HG03460 (cell line): ENCODE measurements around the gene CLMN.
"Not testable (repeated sequence)": the region's sequence is repeated elsewhere in the genome, so short reads cannot be mapped to it uniquely, and the experiment has no call there.

Experiments used
- ATAC-seq: cut with Tn5 transposase; IDR thresholded peaks from one replicate; pipeline ENCODE4 v1.9.1; 2021; ENCODE audit not compliant: unreplicated experiment

CLMN gene

GRCh38 chr14:95222870-95223398 lies 96.8 kb downstream of the CLMN start:
- ATAC-seq, result no peak

GRCh38 chr14:95222151-95222631 lies 97.5 kb downstream of the CLMN start:
- no peak for ATAC-seq

DNA sequence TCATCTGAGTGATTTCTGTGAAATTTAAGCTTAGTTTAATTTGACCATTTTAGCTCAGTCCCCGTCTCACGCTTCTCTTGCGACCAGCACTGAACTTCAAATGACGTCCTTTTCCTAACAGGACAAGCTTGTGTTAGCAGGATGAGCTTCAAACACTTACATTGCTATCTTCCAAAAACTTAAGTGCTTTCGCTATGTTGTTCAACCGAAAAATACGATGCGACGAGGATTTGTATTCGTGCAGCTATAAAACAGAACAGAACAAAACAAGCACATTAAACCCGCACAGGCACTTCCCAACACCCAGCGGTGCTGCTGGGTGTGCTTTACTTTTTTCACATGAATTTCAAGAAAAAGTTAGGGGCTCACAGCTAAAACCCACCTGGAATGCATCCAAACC lies 98.2 kb downstream of the CLMN start:
- ATAC-seq, result no peak

GRCh38 chr14:95220663-95221231 lies 99.0 kb downstream of the CLMN start:
- no peak for ATAC-seq

DNA sequence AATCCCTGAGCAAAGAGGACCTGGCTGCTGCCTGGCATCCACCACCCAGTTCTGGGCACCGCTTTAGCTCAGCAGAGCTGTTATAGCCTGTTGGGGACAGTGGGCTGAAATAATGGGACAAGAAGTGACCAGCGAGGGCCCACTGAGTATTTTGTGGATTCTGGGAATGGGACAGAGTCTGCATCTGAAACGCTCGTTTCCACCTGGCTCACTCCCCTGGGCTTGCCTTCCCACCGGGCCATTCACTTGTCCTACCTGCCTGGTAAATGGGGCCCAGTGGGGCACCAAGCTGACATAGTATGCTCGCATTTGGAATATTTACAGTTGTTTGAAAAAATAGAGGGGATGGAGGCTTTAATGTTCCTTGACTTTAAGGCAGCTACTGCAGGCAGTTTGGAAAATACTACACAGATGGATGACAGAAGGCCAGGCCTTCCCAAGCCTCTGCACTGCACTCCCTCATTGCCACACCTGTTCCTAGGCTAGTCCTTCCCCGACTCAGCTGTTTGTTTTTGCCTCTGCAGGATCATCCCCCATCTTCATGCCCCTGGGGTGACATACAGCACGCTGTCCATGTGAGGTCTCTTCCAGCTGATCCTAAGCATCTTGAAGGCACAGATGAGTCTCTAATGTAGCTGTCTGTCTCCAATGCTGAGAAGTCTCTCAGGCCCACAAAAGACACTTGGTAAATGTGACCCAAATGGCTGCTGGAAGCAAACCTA lies 101.1 kb downstream of the CLMN start:
- ATAC-seq, result no peak

DNA sequence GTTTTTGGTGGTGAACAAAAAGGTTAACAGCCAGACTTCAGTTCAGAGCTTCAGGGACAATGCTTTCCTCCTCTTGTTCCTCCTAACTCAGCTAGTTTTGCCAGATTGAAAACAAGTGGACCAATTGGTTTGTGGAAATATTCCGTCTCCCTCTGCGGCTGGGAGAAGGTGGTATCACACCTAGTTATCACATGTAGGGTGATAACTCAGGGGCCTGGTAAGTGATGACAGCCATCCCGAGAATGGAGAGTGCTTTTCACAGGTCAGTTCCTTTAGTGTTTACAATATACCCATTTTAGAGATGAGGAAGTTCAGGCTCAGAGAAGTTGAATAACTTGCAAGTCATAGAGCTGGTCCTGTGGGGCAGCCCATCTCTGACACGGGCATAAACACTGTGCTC lies 101.7 kb downstream of the CLMN start:
- ATAC-seq, result no peak

GRCh38 chr14:95217391-95217900 lies 102.3 kb downstream of the CLMN start:
- no peak for ATAC-seq

GRCh38 chr14:95216008-95216407 lies 103.7 kb downstream of the CLMN start:
- no peak for ATAC-seq

DNA sequence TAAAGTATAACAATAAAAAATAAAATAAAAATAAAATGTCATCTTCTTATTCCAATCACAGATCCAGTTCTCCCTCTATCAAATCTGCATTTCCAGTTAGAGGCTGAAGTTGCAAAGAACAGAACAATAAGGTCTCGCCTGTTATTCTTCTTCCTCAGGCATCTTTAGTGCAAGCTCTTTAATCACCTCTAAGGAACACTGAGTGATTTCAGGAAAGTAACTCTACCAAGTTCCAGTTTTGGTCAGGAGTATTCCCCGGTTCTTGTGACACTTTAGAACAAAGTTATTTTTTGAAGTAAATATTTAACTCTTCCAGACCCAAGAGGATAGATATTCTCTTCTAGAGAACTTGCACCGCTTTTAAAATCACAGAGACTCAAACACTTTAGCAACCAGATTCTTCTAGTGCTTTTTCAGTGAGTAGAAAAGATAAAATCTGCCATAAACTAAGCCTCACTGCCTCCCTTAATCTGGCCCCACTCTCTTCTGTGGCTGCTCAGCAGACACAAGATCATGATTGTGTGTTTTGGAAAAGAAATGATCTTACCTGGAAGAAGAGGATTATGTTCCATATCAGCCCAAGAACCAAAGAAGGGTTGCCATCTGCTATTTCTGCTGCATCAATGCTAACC lies 104.5 kb downstream of the CLMN start:
- no peak for ATAC-seq

DNA sequence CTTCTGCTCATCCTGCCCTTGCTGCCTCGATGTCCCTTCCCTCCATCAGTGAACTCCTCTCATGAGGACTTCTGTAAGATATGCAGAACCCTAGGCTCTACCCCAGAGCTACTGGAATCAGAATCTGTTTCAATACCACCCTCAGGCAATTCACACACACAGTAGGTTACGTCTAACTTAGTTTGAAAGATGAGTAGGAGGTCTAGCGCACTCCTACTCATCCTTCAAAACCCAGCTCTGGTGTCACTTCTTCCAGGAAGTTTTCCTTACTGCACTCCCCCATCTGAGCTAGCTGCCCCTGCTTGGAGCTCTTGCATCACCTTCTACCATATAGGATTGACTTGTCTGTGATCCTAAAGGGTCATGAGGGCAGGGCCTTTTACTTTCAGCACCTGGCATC lies 105.9 kb downstream of the CLMN start:
- no peak for ATAC-seq

DNA sequence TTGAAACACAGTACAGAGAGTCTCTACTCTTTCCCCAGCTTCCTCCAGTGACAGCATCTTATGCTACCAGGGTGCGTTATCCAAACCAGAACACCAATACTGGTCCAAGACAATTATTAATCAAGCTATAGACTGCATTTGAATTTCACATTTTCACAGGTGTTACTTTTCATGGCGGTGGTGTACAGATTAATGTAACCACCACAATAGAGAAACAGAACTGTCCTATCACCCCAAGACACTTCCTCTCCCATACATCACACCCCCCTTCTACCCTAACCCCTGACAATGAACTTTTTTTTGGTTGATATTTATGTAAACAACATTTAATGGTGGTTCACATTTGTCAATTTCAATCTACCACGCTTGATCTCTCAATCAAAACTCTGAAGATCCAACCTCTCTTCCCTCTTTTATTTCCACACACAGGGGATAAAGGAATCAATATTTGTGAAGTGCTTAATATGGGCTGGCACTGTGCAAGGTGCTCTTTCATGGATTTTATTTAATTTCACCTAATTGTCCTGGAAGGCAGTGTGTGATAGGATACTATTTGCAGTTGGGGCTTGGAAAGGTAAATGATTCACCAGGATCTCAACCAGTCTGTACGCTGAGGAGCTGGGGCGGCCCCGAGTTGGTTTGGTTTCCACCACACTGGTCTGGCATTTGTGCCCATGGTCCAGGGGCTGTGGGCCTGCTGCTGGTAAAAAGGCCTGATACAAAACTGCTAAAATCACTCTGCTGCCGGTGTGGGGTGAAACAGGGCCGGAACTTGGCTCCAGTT lies 107.8 kb downstream of the CLMN start:
- ATAC-seq, result peak; percentile 72

DNA sequence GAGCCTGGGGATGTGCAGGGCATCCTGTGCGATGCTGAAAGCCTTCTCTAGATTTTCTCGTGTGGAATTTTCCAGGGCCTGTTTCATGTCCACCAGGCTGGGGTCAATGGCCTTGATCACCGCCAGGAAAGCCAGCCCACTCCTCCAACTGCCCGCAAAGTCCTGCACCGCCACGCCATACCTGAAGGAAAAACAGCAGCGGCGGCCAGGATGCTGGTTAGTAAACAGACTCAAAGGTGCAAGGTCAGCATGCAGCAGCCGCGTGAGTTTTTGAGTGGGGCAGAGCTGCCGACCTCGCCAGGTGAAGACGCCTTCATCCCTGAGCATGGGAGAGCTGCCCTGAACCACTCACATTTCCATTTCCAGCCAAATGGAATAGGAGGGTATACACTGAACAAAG lies 109.0 kb downstream of the CLMN start:
- ATAC-seq, result no peak

GRCh38 chr14:95208598-95208997 lies 111.1 kb downstream of the CLMN start:
- no peak for ATAC-seq

DNA sequence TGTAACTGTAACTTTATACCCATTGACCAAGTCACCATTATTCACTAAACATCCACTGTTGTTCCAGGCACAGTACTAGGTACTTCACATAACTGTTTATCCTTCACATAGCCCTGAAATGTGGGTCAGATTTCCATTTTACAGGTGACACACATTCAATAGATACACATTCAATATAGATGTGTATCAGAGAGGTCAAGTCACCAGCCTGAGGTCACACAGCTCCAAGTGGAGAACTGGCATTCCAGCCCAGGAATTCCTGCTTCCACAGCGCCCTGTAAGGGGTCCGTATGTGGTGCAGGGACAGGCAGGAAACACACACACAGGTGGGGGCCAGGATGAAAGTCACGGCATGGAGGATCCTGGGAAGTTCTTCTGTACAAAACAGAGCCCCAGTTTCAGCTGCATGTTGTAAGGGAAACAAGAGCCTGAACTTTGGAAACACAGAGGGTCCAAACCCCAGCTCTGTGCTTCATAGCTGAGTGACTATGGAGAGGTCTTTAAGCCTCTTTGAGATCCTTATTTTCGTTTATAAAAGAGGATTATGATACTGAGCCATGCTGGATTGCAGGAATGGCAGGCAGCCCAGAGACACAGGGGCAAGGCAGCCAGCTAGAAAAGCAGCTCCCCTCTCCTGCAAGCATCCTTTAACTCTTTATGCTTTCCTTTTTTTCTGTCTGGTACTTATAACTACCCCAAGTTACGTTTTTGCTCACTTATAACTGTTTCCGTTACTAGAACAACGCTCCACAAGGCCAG lies 112.1 kb downstream of the CLMN start:
- no peak for ATAC-seq

- ATAC-seq, result no peak
Observed at GRCh38 chr14:95206534-95206933, 113.2 kb downstream of the CLMN start.

DNA sequence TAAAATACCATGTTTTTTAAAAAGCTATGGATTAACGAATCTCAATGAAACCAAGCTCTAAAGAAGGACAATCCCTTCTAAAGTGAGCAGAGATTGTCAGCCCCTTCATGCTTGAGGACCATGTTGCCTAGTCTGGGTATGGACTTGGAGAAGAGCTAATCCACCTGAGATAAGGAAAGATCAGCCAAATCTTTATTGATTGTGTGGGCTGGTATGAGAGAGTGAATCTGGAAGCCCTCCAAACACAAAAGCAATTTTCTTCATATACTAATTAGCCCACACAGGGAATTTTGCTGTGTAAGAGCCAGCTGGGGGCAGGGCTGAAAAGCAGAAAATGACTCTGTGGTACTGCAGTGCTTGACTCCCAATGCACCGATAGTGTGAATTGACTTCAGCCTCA lies 115.0 kb downstream of the CLMN start:
- ATAC-seq, result no peak

- not testable (repeated sequence) for ATAC-seq
Observed at GRCh38 chr14:95201745-95202144, 118.0 kb downstream of the CLMN start.

DNA sequence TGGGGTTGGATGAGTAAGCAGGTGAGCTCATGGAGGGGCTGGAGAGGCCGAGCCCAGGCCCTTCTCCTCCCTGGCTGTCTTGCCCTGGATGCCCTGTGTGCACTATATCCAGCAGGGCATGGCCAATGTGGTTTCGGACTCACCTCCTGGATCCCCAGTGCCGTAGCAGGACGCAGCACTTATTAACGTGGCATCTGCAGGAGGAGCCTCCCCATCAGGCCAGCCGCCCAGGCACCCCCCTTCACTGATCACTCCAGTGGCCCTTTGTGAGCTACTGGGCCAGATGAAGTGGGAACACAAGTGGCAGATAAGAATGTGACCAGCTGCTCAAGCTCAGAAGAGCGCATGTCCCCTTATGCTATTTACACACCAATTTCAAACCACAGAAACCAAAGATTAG lies 119.3 kb downstream of the CLMN start:
- ATAC-seq, result no peak

DNA sequence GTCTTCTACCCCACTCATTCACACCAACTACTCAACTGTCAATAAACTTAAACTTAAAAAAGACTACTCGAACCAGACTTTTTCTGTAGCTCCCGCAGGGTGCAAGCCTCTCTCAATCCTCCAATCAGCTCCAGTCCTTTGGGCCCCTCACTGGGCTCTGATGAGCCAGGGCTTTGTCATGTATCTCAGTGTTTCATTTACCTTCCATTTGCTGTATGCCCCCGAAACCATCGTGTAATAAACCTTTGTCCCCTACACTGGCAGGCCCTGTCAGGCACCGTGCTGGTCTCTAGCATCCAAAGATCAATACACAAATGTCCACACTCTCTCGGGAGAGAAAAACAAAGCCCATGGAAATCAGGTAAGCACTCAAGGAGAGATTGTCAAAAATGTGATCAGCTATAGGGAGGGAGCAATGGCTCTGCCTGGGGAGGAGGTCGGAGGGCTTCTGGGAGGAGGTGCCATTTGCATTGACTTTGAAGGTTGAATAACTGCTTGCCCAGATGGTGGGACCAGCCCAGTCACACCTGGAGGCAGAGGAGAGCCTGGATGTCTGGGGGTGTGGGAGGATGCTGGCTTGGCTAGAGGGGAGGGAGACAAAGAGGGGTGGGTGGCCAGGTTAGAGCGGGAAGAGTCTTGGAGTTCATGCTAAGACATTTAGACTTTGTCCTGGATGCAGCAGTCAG lies 120.3 kb downstream of the CLMN start:
- no peak for ATAC-seq

DNA sequence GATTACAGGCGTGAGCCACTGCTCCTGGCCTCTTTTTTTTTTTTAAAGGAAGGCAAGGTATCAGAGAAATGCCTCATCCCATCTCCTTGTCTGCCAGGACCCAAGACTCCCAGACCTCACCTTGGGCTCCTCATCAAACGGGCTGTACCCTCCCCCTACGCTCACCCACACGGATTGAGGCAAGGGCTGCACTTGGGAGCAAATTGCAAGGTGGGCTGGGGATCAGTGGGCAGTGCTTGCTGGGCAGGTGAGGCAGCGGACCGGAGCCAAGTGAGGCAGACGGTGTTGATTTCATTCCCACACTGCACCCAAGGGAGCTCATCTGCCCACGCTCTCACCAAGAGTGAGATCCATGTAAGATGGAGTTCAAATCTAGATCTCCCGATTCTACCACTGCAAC lies 121.4 kb downstream of the CLMN start:
- no peak for ATAC-seq
